Kidney (tissue), 14 donors: ENCODE results near the gene PCLO. TPM values are rescaled to one million over a fixed set of nuclear protein-coding genes. Genes with fewer than 3 reads are reported as not detected.

Experiments
- DNase-seq, 5 donors: peaks; one replicate each; pipeline ENCODE4 v3.0.0-alpha.2; 2013 to 2020
- FAIRE-seq: peaks from 2 replicates; lab custom pipeline; 2012; peaks lifted over from hg19 to GRCh38; lab: Jason Lieb, UNC
- H3K27ac ChIP-seq, 2 donors: one replicate each; pipeline ENCODE4 v1.7.0; 2013; ENCODE audit warnings: low read depth in 2 of 2, low read length in 2 of 2, inconsistent platforms in 1 of 2
- H3K27me3 ChIP-seq: one replicate; pipeline ENCODE4 v1.7.1; 2013; ENCODE audit warnings: low read length, inconsistent platforms; ENCODE audit not compliant: control insufficient read depth, insufficient read depth
- H3K36me3 ChIP-seq, 3 donors: one replicate each; pipeline versions ENCODE4 v1.7.0 to v1.7.1; 2013; ENCODE audit warnings: low read length in 3 of 3, control low read depth in 1 of 3, inconsistent platforms in 1 of 3; ENCODE audit not compliant: insufficient read depth in 3 of 3, control insufficient read depth in 2 of 3
- H3K4me1 ChIP-seq, 3 donors: one replicate each; pipeline versions ENCODE4 v1.7.0 to v1.7.1; 2013; ENCODE audit warnings: low read length in 3 of 3, inconsistent platforms in 1 of 3, low read depth in 1 of 3; ENCODE audit not compliant: control insufficient read depth in 2 of 3, insufficient read depth in 2 of 3
- H3K4me3 ChIP-seq, 3 donors: one replicate each; pipeline versions ENCODE4 v1.7.0 to v1.8.1; 2013; ENCODE audit warnings: low read length in 3 of 3, control low read depth in 1 of 3, inconsistent platforms in 1 of 3
- H3K9ac ChIP-seq, 3 donors: one replicate each; pipeline versions ENCODE4 v1.7.0 to v1.7.1; 2013; ENCODE audit warnings: low read length in 3 of 3, control low read depth in 1 of 3, inconsistent platforms in 1 of 3
- H3K9me3 ChIP-seq, 3 donors: one replicate each; pipeline versions ENCODE4 v1.7.0 to v1.7.1; 2013; ENCODE audit warnings: low read length in 3 of 3, control low read depth in 1 of 3, inconsistent platforms in 1 of 3; ENCODE audit not compliant: control insufficient read depth in 2 of 3, insufficient read depth in 1 of 3
- CTCF ChIP-seq: IDR thresholded peaks from 3 replicates; pipeline ENCODE4 v1.5.1; 2012; ENCODE audit warnings: mild to moderate bottlenecking, moderate library complexity, borderline replicate concordance; ENCODE audit not compliant: insufficient read depth; ENCODE audit errors: extremely low read depth
- intact Hi-C: fragments of 100-400 bp; cut with DNase I; formaldehyde crosslinking; loops from one replicate; pipeline ENCODE4 v1.11.1; 2022
- polyA plus RNA-seq: library from polyadenylated mRNA; stranded (reverse); fragments of 350-450 nt; fragmentation: Illumina TruSeq; extraction: RNeasy Lipid Tissue Mini Kit (QIAGEN cat#74804); gene quantifications from one replicate; pipeline ENCODE4 v1.2.3, GENCODE V29; 2014; ENCODE audit warnings: low read depth, low replicate concordance; ENCODE audit not compliant: insufficient read depth
- total RNA-seq: library from RNA; stranded (reverse); fragmentation: NEBNext Ultra II Directional; extraction: Animal tissue kit (Norgen Biotek cat#: 25700); gene quantifications from one replicate; pipeline ENCODE4 v1.2.1, GENCODE V29; 2021
- donor health status: control.
- donor health status: control.
- donor health status: control.
- donor health status: control.
- donor health status: control.
- donor health status: DM: yes; HTN: yes; CAD: no.
- donor health status: Normal renal cell carcinoma (clear cell type).

PCLO gene
- total and polyA plus RNA-seq, 2 donors from 2014 or later: 4.0 to 12.0 TPM

DNA sequence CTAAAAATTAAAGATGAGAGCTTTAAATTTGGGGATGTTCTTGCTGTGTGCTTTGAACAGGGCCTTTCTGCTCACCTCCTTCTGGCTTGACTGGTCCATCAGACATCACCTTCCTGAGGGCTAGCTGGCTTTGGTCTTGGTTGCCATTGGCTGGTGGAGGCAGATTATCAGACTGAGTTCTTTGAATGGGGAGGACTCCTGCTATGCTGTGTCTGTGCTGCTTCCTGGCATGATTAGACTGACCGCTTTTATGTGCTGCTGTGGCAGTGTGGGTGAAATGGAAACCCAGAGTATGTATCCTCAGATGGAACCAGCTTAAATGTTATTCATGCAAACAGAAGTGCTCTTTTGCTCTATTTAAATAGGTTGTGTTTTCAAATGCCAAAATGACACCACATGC, 341.6 kb downstream of the PCLO start:
- no peaks in the 10 kb centered on the region for H3K4me1 ChIP-seq
- no peak overlapping the region for H3K27ac ChIP-seq
- H3K27me3 ChIP-seq: no peaks in the 10 kb centered on the region
- DNase-seq (no peak), FAIRE-seq (no peak)
- no peak overlapping the region for H3K9ac ChIP-seq
- H3K4me3 ChIP-seq: no peak overlapping the region
- no peaks in the 10 kb centered on the region for H3K9me3 ChIP-seq
- peaks cover 0 to 3% (median 0%) of the 10 kb centered on the region in 3 donors for H3K36me3 ChIP-seq
- TF ChIP-seq CTCF: no peak
- intact Hi-C loops: no loop called here

DNA sequence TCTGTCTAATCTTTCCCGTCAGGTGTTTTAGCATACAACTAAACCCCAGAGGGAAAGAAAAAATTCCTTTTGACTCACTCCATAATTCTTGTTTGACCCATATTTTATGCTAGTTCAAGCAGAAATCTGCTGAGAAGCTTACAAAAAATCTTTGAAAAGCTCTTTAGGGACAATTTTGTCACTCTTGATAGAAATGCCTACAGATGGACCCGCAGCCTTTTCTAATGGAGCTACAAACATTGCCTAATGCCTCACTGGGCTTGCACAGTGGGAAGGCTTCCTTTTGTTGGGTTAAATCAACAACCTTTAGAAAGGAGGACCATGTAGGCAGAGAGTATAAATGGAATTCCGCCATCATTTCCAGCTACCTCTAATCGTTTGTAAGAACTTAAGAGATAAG, 344.5 kb downstream of the PCLO start:
- DNase-seq: no peak
- H3K4me1 ChIP-seq: no peaks in the 10 kb centered on the region
- intact Hi-C loops: no loop called here
- no peak overlapping the region for H3K4me3 ChIP-seq
- no peak overlapping the region for H3K9ac ChIP-seq
- no peaks in the 10 kb centered on the region for H3K27me3 ChIP-seq
- H3K27ac ChIP-seq: no peak overlapping the region
- no peak for FAIRE-seq
- H3K9me3 ChIP-seq: no peaks in the 10 kb centered on the region
- H3K36me3 ChIP-seq: peaks cover 0 to 3% (median 0%) of the 10 kb centered on the region in 3 donors
- no peak for TF ChIP-seq CTCF

- no peak for FAIRE-seq
- no peak for DNase-seq
- H3K27ac ChIP-seq: no peak overlapping the region
- no peak overlapping the region for H3K9ac ChIP-seq
- H3K36me3 ChIP-seq: no peaks in the 10 kb centered on the region
- no peak overlapping the region for H3K4me3 ChIP-seq
- no peaks in the 10 kb centered on the region for H3K9me3 ChIP-seq
- no peaks in the 10 kb centered on the region for H3K4me1 ChIP-seq
- intact Hi-C loops: no loop called here
- no peak for TF ChIP-seq CTCF
- H3K27me3 ChIP-seq: no peaks in the 10 kb centered on the region
These were observed 346.4 kb downstream of the PCLO start for GRCh38 chr7:82816272-82816671.
